Skeletal muscle cell (primary cell): ENCODE data around the gene THUMPD2.
"Not testable (repeated sequence)": the region's sequence is repeated elsewhere in the genome, so short reads cannot be mapped to it uniquely, and the experiment has no call there.

Experiments used
- DNase-seq: peaks from one replicate; pipeline ENCODE4 v3.0.0-alpha.2; 2010; ENCODE audit warnings: low read depth
- H3K4me3 ChIP-seq: 2 replicates; pipeline ENCODE4 v1.5.1; 2011; ENCODE audit warnings: low read depth, mild to moderate bottlenecking, control low read depth, low read length, moderate library complexity

THUMPD2 gene

DNA sequence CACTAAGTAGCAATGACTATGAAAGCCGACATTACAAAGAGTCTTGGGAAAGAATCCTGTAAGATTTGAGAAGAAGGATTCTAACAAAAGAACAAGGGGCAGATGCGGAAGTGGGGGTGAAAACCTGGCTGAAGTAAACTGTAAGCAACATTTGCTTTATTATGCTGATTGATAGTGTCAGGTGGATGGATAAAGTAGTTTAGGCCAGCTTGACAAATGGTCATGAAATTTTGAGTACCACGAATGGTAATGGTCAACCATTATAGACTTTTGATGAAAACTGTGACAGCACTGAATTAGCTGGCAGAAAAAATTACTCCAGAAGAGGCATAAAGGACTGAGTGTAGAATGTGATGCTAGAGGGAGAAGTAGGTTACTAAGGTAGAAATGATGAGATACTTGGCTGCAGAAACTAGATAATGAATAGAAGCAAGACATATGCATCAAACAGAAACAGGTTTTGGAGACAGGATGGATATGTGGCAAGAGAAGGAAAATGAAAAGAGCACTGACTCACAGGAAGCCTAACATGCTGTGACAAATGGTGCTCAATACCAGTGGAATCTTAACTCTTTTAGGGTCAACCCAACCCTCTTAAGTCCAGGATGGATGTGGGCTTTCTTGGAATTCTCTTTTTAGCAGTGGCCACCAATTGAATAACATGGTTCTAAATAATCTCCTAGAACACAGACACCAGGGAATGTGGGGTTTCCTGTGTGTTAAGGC, 6.8 kb downstream of the THUMPD2 start:
- DNase-seq, result peak; percentile 46
- no peak overlapping the region for H3K4me3 ChIP-seq

DNA sequence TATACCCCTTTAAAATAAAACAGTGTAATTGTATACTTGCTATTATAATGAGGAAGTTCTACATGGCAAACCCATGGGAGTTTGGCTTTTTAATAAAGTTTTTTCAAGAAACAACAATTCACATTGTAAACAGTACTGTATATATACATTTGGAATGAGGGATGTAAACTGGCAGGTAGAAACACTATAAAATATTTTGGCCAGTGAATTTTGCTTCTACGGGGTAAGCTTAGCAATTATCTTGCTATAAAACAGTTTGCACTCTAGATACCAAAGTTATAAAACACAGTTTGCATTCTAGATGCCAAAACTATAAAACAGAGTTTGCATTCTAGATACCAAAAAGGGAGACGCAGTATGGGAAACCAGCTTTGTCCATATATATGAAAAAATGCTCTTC, 16.6 kb downstream of the THUMPD2 start:
- DNase-seq, result no peak
- H3K4me3 ChIP-seq, result no peak overlapping the region

DNA sequence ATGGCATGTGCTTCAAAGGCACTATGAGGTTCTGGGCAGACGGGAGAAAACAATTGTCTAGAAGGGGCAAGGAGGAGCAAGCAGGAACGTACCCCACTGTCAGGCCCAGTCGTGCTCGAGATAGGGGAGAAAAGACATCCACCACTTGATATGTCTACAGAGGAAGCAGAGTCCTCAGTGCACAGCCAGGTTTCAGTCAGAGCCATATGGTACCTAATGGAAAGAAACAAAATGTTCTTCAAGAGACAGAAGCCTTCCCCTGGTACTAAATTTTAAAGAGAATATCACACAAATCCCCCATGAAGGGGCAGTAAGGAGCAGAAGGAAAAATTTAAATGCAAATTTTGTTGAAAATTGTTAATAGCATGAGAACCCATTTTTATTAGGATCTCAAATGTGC, 21.9 kb downstream of the THUMPD2 start:
- DNase-seq, result no peak
- no peak overlapping the region for H3K4me3 ChIP-seq

DNA sequence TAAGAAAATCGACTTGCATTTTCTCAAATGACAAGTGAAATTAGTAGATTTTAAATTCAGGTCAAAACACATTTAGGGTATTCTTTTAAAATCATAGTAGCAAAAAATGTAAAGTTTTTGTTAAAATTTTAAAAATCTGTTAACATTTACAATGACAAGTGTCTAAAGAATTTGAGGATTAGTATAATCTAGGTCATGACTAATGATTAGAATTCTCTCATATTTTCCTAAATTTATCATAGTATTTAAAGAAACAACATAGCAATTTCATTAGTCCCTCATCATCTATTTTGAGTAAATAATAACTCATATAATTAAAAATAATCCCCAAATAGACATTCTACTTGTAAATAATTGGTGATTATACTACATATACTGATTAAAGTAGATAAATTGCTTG, 23.6 kb downstream of the THUMPD2 start:
- no peak overlapping the region for H3K4me3 ChIP-seq
- DNase-seq, result no peak

DNA sequence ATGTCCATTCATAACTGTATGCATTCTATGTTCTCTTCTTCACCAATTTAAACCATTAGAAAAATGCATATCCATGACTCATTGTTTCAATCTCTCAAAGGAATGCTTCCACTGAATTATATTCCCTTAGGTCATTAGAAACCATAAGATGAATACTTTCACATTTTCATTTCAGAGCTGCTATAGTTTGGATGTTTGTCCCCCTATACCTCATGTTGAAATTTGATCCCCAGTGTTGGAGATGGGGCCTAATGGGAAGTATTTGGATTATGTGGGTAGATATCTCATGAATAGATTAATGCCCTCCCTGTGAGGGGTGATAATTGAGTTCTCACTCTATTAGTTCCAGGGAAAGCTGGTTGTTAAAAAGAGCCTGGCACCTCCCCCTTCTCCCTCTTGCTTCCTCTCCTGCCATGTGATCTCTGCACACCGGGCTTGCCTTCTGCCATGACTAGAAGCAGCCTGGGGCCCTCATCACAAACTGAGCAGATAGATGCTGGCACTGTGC, 35.7 kb downstream of the THUMPD2 start:
- DNase-seq, result no peak
- H3K4me3 ChIP-seq, result no peak overlapping the region

DNA sequence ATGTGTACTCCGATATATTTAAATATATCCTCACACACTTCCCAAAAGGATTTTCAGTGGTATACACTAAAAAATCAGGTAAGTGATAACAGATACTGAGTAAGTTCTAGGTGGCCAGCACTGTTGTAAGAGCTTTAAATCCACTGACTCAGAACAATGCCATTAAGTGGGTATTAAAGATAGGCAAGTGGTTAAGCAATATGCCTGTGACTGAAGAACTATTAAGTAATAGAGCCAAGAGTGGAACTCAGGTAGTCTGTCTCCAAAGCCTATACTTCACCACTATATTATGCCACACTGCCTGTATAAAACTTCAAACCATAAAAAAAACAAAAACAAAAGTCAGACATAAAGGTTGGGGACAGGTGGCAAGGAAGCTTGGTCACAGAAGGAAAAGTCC, 37.2 kb downstream of the THUMPD2 start:
- H3K4me3 ChIP-seq, result no peak overlapping the region
- DNase-seq, result no peak

DNA sequence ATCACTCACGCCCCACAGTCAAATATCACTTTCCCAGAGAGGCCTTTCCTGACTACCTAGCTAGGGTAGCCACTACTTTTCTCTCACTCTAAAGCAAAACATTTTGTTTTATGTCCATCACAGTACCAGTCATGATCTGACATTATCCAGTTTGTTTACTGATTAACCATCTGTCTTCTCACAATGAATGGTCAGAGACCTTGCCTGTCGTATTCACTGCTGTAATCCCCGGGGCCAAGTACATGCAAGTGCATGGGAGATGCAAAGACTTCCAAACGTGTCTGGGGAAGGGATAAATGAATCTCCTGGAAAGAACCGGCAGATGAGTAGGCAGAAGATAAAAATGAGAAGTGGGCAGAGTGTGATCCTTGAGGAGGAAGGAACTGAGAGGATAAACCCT, 39.7 kb downstream of the THUMPD2 start:
- no peak for DNase-seq
- H3K4me3 ChIP-seq, result no peak overlapping the region

DNA sequence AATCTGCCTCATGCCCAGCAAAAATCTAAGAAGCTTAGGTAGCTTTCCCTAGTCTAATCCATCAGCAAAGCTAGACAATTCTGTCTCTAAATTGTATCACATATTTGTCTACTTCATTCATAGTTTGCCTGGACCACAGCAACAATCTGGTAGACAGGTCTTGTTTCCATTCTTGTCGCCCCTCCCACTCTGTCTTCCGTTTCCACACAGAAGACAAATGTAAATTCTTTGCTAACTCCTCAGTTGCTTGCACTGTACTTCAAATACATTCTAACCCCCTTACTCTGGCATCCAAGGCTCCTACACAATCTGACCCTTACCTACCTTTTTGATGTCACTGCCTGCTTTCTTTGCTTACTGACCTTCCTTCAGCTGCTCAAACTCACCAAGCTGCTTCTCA, 40.1 kb downstream of the THUMPD2 start:
- H3K4me3 ChIP-seq, result no peak overlapping the region
- DNase-seq, result no peak

DNA sequence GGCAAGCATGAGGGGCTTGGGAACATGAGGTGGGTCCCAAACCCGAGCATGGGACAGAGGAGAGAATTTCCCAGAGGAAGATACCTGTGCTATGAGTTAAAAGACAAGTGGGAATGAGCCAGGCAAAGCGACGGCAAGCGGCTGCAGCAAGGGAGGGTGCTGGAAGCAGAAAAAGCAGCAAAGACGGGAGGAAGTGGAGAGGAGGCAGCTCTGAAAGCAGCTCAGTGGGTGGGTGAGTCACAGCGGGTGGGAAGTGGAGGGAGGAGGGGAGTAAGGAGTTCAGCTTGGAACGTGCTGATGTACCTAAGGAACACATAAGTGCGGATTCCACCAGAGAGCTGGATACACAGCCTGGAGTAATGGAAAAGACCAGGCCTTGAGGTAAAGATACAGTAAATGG, 41.4 kb downstream of the THUMPD2 start:
- peak; percentile 81 for DNase-seq
- peak overlapping the region; percentile 6 for H3K4me3 ChIP-seq

DNA sequence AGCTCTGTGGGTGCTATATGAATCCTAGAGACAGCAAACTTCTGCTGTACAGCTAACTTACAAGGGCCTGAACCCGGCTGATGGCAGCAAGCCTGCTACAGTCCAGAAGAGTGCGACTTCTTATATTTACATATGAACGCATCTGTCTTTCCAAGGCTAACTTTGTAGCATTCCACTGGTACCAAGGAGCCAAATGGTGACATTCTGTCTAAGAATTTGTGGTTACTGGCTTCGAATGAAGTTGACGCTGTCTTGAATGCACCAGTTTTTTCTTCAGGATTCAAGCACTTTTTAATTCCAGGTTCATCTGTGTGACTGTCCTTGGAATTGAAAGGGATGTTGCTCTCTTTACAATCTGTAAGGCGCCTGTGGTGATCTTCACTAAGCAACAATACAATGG, 42.4 kb downstream of the THUMPD2 start:
- H3K4me3 ChIP-seq, result no peak overlapping the region

DNA sequence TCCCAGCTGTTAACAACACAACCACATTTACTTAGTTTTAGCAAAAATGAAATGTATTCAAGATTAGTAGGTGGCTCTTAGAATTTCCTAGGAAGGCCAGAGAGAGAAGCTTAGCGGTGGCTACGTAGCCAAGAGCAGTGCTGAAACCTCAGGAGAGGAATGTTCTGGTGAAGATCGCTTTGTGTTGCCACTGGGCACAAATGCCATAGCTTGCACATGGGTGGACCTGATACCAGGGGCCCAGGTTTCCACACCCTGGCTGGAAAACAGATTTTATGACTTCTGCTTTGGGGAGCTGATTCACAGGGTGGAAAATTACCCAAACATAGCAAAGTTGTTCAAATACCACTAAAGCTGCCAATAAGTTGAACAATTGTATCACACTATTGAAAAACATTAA, 43.4 kb downstream of the THUMPD2 start:
- no peak overlapping the region for H3K4me3 ChIP-seq
- no peak for DNase-seq

More for the DNA sequence above, 42.4 kb downstream of the THUMPD2 start:
- peak; percentile 78 for DNase-seq

DNA sequence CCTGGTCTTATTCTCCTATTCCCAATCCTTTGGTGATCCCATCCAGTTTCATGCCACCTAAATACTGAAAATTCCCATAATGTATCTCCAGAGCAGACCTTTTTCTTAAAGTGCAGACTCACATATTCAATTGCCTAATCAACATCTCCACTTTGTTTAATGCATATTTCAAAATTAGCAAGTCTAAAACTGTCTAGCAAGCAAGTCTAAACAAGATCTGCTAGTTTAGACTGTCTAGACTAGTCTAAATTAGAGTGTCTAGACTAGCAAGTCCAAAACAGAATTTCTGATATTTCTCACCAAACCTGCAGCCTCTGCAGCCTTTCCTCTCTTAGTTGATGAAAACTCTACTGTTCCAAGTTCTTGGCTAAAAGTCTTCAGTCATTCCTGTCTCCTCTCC, 44.6 kb downstream of the THUMPD2 start:
- no peak for DNase-seq
- H3K4me3 ChIP-seq, result no peak overlapping the region

DNA sequence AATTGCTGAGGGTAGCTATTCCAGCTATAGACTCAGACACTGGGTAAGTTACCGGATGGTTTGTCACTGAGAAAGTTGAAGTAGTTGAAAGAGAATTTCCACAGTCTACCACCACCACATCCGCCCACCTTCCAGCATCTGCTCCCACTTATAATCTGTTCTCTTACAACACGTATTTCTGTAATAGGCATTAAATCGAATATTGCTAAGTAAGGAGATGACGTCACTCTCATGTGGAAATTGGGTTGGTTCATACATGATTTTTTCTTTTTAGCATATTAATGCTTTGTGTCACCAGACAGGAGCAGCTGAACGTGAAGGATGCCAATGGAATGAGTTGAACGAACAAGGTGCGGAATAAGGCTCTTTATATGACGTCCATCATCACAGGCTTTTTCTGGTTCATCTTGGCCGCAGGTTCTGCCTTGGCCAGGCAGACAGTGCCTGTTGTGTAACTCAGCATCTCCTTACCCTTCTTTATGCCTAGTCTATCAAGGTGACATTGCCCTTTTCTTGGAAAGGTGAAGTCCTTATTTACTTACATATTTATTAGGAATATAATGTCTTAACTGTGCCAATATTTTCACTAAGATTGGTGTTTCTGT, 45.9 kb downstream of the THUMPD2 start:
- H3K4me3 ChIP-seq, result no peak overlapping the region
- DNase-seq, result no peak

DNA sequence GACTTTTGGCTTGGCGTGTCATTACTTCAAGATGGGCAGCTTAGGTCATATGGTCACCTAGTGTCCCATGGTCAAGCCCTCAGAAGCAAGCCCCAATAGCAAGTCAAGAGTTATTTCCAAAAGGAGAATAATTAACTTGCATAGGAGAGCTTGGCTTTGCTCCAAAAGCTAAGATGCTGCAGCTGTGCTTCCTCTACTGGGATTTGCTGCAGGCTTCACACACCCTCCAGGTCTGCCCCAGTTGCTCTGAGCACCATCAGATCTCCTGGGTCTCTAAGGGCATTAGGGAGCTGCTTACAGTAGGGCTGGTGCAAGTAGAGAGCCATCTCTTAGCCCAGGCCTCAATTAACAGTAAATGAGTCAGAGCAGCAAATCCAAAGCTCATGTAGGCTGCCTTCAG, 46.6 kb downstream of the THUMPD2 start:
- no peak overlapping the region for H3K4me3 ChIP-seq
- DNase-seq, result no peak

DNA sequence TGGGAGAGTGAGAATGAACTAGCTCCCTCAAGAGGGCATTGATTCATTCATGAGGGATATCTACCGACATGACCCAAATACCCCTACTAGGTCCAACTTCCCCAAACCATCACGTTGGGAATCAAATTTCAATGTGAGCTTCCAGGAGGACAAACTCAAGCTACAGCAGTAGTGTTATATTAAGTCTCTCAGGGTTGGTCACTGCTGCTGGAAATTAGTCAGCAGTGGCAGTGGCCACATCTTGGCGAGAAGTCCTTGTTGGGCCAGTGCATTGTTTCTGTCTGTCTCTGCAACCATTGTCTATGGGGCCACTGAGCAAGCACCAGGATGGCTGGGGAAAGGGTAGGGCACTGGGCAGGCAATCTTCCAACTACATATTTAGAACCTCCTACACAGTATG, 47.5 kb downstream of the THUMPD2 start:
- no peak for DNase-seq
- no peak overlapping the region for H3K4me3 ChIP-seq

DNA sequence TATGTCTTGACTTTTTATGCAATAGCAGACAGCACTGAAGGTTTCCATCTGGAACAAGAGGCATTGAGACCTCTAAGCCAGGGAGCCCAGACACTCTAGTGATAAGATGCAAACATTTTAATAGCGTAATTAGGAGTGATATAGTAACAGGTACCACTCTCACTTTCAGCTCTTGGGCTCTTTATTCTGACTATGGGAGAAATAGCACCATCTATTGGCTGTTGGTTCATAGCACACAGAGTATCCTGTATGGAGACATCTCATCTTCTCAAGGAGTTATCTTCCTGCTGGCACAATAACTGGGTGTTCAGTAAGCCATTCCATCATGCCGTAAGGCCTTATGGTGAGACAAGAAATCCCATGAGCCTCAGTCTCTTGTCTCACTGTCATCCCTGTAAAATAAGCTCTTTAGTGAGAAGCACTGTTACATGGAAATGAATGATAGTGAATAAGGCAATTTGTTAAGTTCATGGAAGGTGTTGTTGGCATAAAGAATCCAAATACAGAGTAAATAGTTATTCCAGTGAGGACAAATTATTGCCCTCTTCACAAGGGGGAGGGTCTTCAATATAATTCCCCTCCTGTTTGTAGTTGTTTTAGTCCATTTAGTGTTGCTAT, 48.3 kb downstream of the THUMPD2 start:
- no peak overlapping the region for H3K4me3 ChIP-seq
- no peak for DNase-seq

DNA sequence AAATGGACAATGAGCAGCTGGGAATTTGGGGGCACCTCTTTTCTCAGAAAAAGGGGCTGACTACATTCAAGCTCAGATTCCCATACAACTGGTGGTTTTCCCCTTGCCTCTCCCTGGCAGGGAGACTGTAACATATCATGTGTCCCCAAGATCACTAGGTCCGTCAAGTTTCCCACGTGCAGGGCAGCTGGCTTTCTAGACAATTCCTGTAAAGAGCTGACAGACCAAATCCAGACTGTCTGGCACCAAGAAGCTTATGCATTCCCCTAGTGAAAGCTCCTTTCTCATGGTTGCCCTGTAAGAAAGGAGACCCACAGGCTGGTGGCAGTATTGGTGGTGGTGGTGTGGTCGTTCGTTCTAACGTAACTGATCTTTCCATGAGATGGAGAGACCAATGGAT, 48.8 kb downstream of the THUMPD2 start:
- H3K4me3 ChIP-seq, result no peak overlapping the region
- DNase-seq, result no peak

DNA sequence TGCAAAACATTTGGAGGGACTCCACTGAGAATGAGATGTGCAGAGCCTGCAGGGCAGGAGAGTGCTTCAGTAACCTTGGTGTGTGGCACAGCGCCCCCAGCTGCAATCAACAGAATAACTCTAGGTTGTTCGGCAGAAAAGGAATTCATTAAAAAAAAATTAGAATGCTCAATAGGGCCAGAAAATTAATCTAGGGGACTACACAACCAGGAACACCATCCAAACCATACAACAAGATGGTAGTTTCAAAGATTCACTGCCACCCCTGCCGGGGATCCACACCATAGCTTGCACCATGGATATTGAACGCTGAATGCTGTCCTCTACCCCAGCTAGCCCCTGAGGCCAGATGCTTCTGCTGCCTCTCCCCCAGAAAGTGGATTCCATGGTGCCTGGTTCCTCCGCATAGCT, 50.1 kb downstream of the THUMPD2 start:
- DNase-seq, result no peak
- H3K4me3 ChIP-seq, result no peak overlapping the region

DNA sequence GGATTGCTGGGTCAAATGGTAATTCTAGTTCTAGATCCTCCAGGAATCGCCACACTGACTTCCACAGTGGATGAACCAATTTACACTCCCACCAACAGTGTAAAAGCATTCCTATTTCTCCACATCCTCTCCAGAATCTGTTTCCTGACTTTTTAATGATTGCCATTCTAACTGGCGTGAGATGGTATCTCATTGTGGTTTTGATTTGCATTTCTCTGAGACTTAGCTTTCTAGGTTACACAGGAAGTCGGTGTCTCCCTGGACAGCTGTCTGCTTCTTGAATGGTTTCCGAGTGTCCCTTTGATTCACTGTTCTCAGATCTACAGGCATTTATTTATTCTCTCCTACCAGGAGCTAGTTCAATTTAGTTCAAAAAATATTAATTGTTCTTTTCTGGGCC, 51.0 kb downstream of the THUMPD2 start:
- H3K4me3 ChIP-seq, DNase-seq: not testable (repeated sequence)

DNA sequence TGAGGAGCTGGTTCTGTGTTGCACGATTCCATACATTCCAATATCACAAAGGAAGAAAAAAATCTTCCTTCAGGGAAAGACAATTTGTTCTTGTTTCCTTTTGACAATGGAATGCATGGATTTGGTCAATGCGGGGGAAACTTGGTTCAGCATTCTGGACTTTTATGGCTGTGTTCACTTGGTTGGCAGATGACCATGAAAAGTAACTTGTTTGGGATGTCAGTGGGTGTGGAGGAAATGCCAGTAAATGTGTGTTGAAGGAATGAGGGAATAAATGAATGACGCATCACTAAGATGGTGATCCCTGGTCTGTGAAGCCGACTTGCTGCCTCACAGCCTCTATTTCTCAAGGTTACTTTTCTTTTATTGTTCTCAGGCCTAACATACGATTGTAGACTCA, 53.7 kb downstream of the THUMPD2 start:
- no peak for DNase-seq
- H3K4me3 ChIP-seq, result no peak overlapping the region

DNA sequence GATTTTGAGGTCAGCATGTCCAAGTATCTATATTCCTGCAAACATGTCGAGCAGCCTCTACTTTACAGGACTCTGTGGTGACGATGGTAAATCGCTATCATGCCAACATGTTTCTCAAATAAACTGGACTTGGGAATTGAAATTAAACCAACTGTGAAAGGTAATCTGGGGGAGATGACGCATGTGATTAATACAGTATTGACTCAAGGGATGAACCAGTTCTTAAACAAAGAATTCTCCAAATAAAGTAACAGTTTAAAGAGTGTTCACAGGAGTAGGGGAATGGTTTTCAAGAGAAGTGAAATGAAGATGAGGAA, 54.3 kb downstream of the THUMPD2 start:
- DNase-seq, result no peak
- no peak overlapping the region for H3K4me3 ChIP-seq
